Caco-2 (cell line): ENCODE results near the gene CMKLR1. TPM values are rescaled to one million over a fixed set of nuclear protein-coding genes. Genes with fewer than 3 reads are reported as not detected.

ENCODE experiments used
- BruUV-seq: library from RNA; stranded (reverse); fragments of 400-500 nt; replicated peaks from 2 replicates; lab custom pipeline; 2021; lab: Mats Ljungman, UMichigan
- CTCF ChIA-PET: fragments of 300-600 bp; sonication (Branson Sonifier 250); formaldehyde crosslinking; loops from one replicate; lab custom pipeline; 2022; ENCODE audit warnings: antibody characterized with exemption; lab: Charles Lee
- POLR2A ChIA-PET: fragments of 300-600 bp; sonication (Branson Sonifier 250); formaldehyde crosslinking; loops from one replicate; lab custom pipeline; 2022; ENCODE audit warnings: antibody characterized with exemption; lab: Charles Lee
- DNase-seq, 2 experiments: peaks; one replicate each; pipeline versions ENCODE4 v3.0.0 to v3.0.0-alpha.2; 2020 to 2022
- H3K27me3 ChIP-seq: replicated peaks from 2 replicates; pipeline ENCODE4 v1.6.0; 2011; ENCODE audit warnings: low read length; ENCODE audit not compliant: control insufficient read depth, insufficient read depth
- H3K36me3 ChIP-seq: 2 replicates; pipeline ENCODE4 v1.5.1; 2011; ENCODE audit warnings: low read length; ENCODE audit not compliant: control insufficient read depth, insufficient read depth
- H3K4me1 ChIP-seq: fragments of 250-450 bp; sonication (Bioruptor Pico); 2 replicates; pipeline ENCODE4 v1.5.1; 2020; ENCODE audit warnings: mild to moderate bottlenecking
- H3K4me3 ChIP-seq: 2 replicates; pipeline ENCODE4 v1.5.1; 2011; ENCODE audit warnings: low read depth, mild to moderate bottlenecking, control low read depth, low read length
- H3K9me3 ChIP-seq: fragments of 250-450 bp; sonication (Bioruptor Pico); 2 replicates; pipeline ENCODE4 v1.5.1; 2020; ENCODE audit warnings: mild to moderate bottlenecking, moderate library complexity
- H3K27ac Mint-ChIP-seq: one replicate; pipeline ENCODE4 v1.8.0; 2022; ENCODE audit warnings: mixed read lengths; ENCODE audit not compliant: unreplicated experiment
- H3K27me3 Mint-ChIP-seq: one replicate; pipeline ENCODE4 v1.8.0; 2022; ENCODE audit warnings: mixed read lengths; ENCODE audit not compliant: insufficient read depth, unreplicated experiment
- H3K36me3 Mint-ChIP-seq: one replicate; pipeline ENCODE4 v1.8.0; 2022; ENCODE audit warnings: mild to moderate bottlenecking, mixed read lengths; ENCODE audit not compliant: insufficient read depth, unreplicated experiment
- H3K4me1 Mint-ChIP-seq: one replicate; pipeline ENCODE4 v1.8.0; 2022; ENCODE audit warnings: low read depth, mixed read lengths; ENCODE audit not compliant: unreplicated experiment
- H3K4me3 Mint-ChIP-seq: one replicate; pipeline ENCODE4 v1.8.0; 2022; ENCODE audit warnings: mild to moderate bottlenecking, moderate library complexity, mixed read lengths; ENCODE audit not compliant: unreplicated experiment
- H3K9me3 Mint-ChIP-seq: one replicate; pipeline ENCODE4 v1.8.0; 2022; ENCODE audit warnings: mixed read lengths; ENCODE audit not compliant: unreplicated experiment
- intact Hi-C: fragments of 100-400 bp; cut with micrococcal nuclease; formaldehyde crosslinking; loops from one replicate; pipeline ENCODE4 v1.10.0; 2022; ENCODE audit not compliant: unreplicated experiment
- total RNA-seq: library from RNA; stranded (reverse); gene quantifications from 2 replicates; pipeline ENCODE4 v1.2.3, GENCODE V29; 2022
- TF ChIP-seq, protein P1 (sequence below), 2 experiments: fragments of 200-600 bp in 1 of 2; IDR thresholded peaks; 1 replicate in 1 of 2; 2 replicates in 1 of 2; pipeline versions ENCODE4 v1.5.1 to v1.8.0; 2011 to 2022; ENCODE audit warnings: antibody characterized with exemption in 1 of 2, control low read depth in 1 of 2, inconsistent platforms in 1 of 2, low read depth in 1 of 2, low read length in 1 of 2, mild to moderate bottlenecking in 1 of 2, moderate library complexity in 1 of 2; ENCODE audit not compliant: insufficient read depth in 1 of 2, severe bottlenecking in 1 of 2, unreplicated experiment in 1 of 2

Gene CMKLR1
- total RNA-seq, 1 experiment from 2014 or later, result not detected

DNA sequence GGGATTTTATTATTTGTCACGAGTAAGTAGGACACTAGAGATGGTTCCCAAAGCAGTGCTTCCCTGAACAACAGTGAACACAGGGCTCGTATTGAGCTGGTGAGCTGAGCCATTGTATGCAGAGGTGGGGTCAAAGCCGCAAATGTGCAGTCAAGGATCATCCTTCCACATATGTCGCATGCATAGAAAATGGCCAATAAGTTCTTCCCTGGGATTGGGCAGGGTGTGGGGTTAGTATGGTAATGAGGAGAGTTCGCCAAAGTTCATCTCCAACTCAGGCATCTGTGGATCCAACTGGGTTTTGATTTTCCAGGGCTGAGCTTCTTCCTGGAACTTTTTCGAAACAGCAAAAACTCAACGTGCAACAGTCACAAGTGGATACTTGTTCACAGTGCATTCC is 86.6 kb downstream of the CMKLR1 start:
- Mint-ChIP-seq H3K27me3 (peaks cover 35% of the 10 kb centered on the region), H3K36me3 (no peaks in the 10 kb centered on the region), H3K4me3 (no peak overlapping the region), H3K9me3 (no peaks in the 10 kb centered on the region), H3K4me1 (peaks cover 10% of the 10 kb centered on the region), H3K27ac (no peak overlapping the region)
- Histone ChIP-seq H3K4me3 (no peak overlapping the region), H3K9me3 (no peaks in the 10 kb centered on the region), H3K27me3 (no peaks in the 10 kb centered on the region; the same call in 1 of the 2 replicates), H3K4me1 (no peaks in the 10 kb centered on the region), H3K36me3 (no peaks in the 10 kb centered on the region)
- POLR2A ChIA-PET, result no interaction called here
- CTCF ChIA-PET, result no interaction called here
- DNase-seq, result no peak
- BruUV-seq, result no TSS peak
- intact Hi-C loops, result no loop called here
- TF ChIP-seq, protein P1, sequence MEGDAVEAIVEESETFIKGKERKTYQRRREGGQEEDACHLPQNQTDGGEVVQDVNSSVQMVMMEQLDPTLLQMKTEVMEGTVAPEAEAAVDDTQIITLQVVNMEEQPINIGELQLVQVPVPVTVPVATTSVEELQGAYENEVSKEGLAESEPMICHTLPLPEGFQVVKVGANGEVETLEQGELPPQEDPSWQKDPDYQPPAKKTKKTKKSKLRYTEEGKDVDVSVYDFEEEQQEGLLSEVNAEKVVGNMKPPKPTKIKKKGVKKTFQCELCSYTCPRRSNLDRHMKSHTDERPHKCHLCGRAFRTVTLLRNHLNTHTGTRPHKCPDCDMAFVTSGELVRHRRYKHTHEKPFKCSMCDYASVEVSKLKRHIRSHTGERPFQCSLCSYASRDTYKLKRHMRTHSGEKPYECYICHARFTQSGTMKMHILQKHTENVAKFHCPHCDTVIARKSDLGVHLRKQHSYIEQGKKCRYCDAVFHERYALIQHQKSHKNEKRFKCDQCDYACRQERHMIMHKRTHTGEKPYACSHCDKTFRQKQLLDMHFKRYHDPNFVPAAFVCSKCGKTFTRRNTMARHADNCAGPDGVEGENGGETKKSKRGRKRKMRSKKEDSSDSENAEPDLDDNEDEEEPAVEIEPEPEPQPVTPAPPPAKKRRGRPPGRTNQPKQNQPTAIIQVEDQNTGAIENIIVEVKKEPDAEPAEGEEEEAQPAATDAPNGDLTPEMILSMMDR (IDR thresholded peaks at IDR 0.05; ENCODE audit: insufficient read depth in 1 of 2, low read depth in 1 of 2, low read length in 1 of 2, severe bottlenecking in 1 of 2, unreplicated experiment in 1 of 2), result no peak

DNA sequence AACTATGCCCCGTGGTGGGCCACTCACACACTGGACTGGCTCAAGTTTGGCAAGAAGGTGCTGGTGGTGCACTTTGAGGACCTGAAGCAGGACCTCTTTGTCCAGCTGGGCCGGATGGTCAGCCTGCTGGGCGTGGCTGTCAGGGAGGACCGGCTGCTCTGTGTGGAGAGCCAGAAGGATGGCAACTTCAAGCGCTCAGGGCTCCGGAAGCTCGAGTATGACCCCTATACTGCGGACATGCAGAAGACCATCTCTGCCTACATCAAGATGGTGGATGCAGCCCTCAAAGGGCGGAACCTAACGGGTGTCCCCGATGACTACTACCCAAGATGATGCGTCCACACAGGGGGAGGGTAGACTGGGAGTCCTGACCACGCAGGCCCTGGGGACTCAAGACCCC is 91.1 kb downstream of the CMKLR1 start:
- BruUV-seq, result no TSS peak
- intact Hi-C loops, result no loop called here
- H3K4me1 ChIP-seq, result no peaks in the 10 kb centered on the region
- H3K36me3 Mint-ChIP-seq, result no peaks in the 10 kb centered on the region
- H3K4me3 ChIP-seq, result no peak overlapping the region
- H3K36me3 ChIP-seq, result no peaks in the 10 kb centered on the region
- H3K4me1 Mint-ChIP-seq, result no peaks in the 10 kb centered on the region
- H3K27ac Mint-ChIP-seq, result no peak overlapping the region
- H3K9me3 ChIP-seq, result no peaks in the 10 kb centered on the region
- POLR2A ChIA-PET, result no interaction called here
- H3K9me3 Mint-ChIP-seq, result no peaks in the 10 kb centered on the region
- DNase-seq, result no peak
- TF ChIP-seq, protein P1 (IDR thresholded peaks at IDR 0.05; ENCODE audit: insufficient read depth in 1 of 2, low read depth in 1 of 2, low read length in 1 of 2, severe bottlenecking in 1 of 2, unreplicated experiment in 1 of 2), result no peak
- H3K27me3 ChIP-seq, result no peaks in the 10 kb centered on the region; the same call in none of the 2 replicates
- no peak overlapping the region for H3K4me3 Mint-ChIP-seq
- H3K27me3 Mint-ChIP-seq, result peaks cover 18% of the 10 kb centered on the region
- CTCF ChIA-PET, result no interaction called here

DNA sequence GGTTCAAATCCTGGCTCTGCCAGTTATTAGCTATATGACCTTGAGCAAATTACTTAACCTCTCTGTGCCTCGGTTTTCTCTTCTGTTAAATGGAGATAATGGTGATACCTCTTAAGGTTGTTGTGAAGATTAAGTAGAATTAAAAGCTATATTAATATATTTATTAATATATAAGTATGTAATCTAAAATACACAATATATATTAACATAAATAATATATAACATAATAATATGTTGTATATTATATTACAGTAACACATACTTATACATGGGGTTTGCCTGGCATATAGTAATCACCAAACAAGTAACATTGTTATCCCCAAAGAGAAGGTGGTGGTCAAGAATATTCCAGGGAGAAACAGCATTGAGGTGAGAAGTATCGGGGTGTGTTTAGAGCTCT is 92.0 kb downstream of the CMKLR1 start:
- Histone ChIP-seq H3K9me3 (no peaks in the 10 kb centered on the region), H3K4me1 (no peaks in the 10 kb centered on the region), H3K4me3 (no peak overlapping the region), H3K27me3 (no peaks in the 10 kb centered on the region; the same call in 1 of the 2 replicates), H3K36me3 (no peaks in the 10 kb centered on the region)
- intact Hi-C loops, result no loop called here
- H3K4me1 Mint-ChIP-seq, result no peaks in the 10 kb centered on the region
- DNase-seq, result no peak
- no TSS peak for BruUV-seq
- POLR2A ChIA-PET, result no interaction called here
- H3K4me3 Mint-ChIP-seq, result no peak overlapping the region
- TF ChIP-seq, protein P1 (IDR thresholded peaks at IDR 0.05; ENCODE audit: insufficient read depth in 1 of 2, low read depth in 1 of 2, low read length in 1 of 2, severe bottlenecking in 1 of 2, unreplicated experiment in 1 of 2), result no peak
- H3K9me3 Mint-ChIP-seq, result no peaks in the 10 kb centered on the region
- no peaks in the 10 kb centered on the region for H3K36me3 Mint-ChIP-seq
- CTCF ChIA-PET, result no interaction called here
- H3K27me3 Mint-ChIP-seq, result peaks cover 17% of the 10 kb centered on the region
- H3K27ac Mint-ChIP-seq, result no peak overlapping the region
